IMR-90 (cell line): Measurements from ENCODE around the gene NCKAP5L.

Experiments
- CTCF ChIP-seq: conservative IDR thresholded peaks from 2 replicates; pipeline ENCODE4 v1.5.1; 2012; ENCODE audit warnings: mild to moderate bottlenecking, low read depth, low read length, improper control_type of control experiment
- POLR2A ChIP-seq: IDR thresholded peaks from 2 replicates; pipeline ENCODE4 v1.6.1; 2012; ENCODE audit warnings: mild to moderate bottlenecking, low read depth, low read length
- RFX5 ChIP-seq: IDR thresholded peaks from 2 replicates; pipeline ENCODE4 v1.8.0; 2012; ENCODE audit warnings: low read depth, mild to moderate bottlenecking, low read length, moderate library complexity

- TF ChIP-seq POLR2A (no peak), CTCF (no peak), RFX5 (no peak)
Measured at GRCh38 chr12:49779581-49779980, 48.6 kb downstream of the NCKAP5L start.
